ENCODE results near the gene SLC2A9.

- TF ChIP-seq POLR2A (IDR thresholded peaks at IDR 0.05) (no peak), CTCF (IDR thresholded peaks at IDR 0.05) (no peak), POLR2AphosphoS5 (IDR thresholded peaks at IDR 0.05) (no peak)
These were observed 154.4 kb downstream of the SLC2A9 start for GRCh38 chr4:9866931-9867330.
